Activated naive CD4-positive, alpha-beta T cell treated with anti-CD3 and anti-CD28 coated beads, Interleukin-2, amount 50 U/mL, for 24 hours (primary cell): ENCODE results near the gene DNAJA3.

ENCODE experiments used
- H3K27ac Mint-ChIP-seq: one replicate; pipeline ENCODE4 v1.8.0; 2021; ENCODE audit warnings: mild to moderate bottlenecking, mixed read lengths
- H3K27me3 Mint-ChIP-seq: one replicate; pipeline ENCODE4 v1.8.0; 2021; ENCODE audit warnings: mixed read lengths
- H3K36me3 Mint-ChIP-seq: one replicate; pipeline ENCODE4 v1.8.0; 2021; ENCODE audit warnings: mixed read lengths
- H3K4me1 Mint-ChIP-seq: one replicate; pipeline ENCODE4 v1.8.0; 2021; ENCODE audit warnings: mixed read lengths
- H3K4me3 Mint-ChIP-seq: one replicate; pipeline ENCODE4 v1.8.0; 2021; ENCODE audit warnings: mild to moderate bottlenecking, mixed read lengths
- H3K9me3 Mint-ChIP-seq: one replicate; pipeline ENCODE4 v1.8.0; 2021; ENCODE audit warnings: mixed read lengths

The DNAJA3 gene

GRCh38 chr16:4425378-4426020 lies at the start of gene DNAJA3:
Gene DNAJA3, plus strand, starts transcription at chr16:4425868. Its CDS starts 14 bp downstream, at chr16:4425882.
- H3K27ac Mint-ChIP-seq: peak within 1 kb of the TSS; percentile 99
- H3K9me3 Mint-ChIP-seq: no peaks in the 10 kb centered on the region
- no peaks in the 10 kb centered on the region for H3K27me3 Mint-ChIP-seq
- peaks cover 28% of the 10 kb centered on the region for H3K4me1 Mint-ChIP-seq
- peak within 1 kb of the TSS; percentile 98 for H3K4me3 Mint-ChIP-seq
- peaks cover 15% of the 10 kb centered on the region for H3K36me3 Mint-ChIP-seq

GRCh38 chr16:4376126-4376892 lies 49.4 kb upstream of the DNAJA3 start:
- H3K36me3 Mint-ChIP-seq: no peaks in the 10 kb centered on the region
- no peak overlapping the region for H3K4me3 Mint-ChIP-seq
- no peaks in the 10 kb centered on the region for H3K27me3 Mint-ChIP-seq
- H3K9me3 Mint-ChIP-seq: no peaks in the 10 kb centered on the region
- no peak overlapping the region for H3K27ac Mint-ChIP-seq
- peaks cover 17% of the 10 kb centered on the region for H3K4me1 Mint-ChIP-seq

- Mint-ChIP-seq H3K4me1 (peaks cover 17% of the 10 kb centered on the region), H3K36me3 (no peaks in the 10 kb centered on the region), H3K4me3 (no peak overlapping the region), H3K27ac (no peak overlapping the region), H3K27me3 (no peaks in the 10 kb centered on the region), H3K9me3 (no peaks in the 10 kb centered on the region)
These were observed 48.6 kb upstream of the DNAJA3 start for GRCh38 chr16:4376893-4377572.

- Mint-ChIP-seq H3K27ac (no peak overlapping the region), H3K4me1 (peaks cover 16% of the 10 kb centered on the region), H3K36me3 (no peaks in the 10 kb centered on the region), H3K4me3 (no peak overlapping the region), H3K9me3 (no peaks in the 10 kb centered on the region), H3K27me3 (no peaks in the 10 kb centered on the region)
These were observed 48.0 kb upstream of the DNAJA3 start for GRCh38 chr16:4377573-4378154.

- peaks cover 12% of the 10 kb centered on the region for H3K4me1 Mint-ChIP-seq
- no peaks in the 10 kb centered on the region for H3K36me3 Mint-ChIP-seq
- no peak overlapping the region for H3K4me3 Mint-ChIP-seq
- no peaks in the 10 kb centered on the region for H3K9me3 Mint-ChIP-seq
- no peak overlapping the region for H3K27ac Mint-ChIP-seq
- H3K27me3 Mint-ChIP-seq: no peaks in the 10 kb centered on the region
These were observed 47.5 kb upstream of the DNAJA3 start for GRCh38 chr16:4378161-4378666.

- no peak overlapping the region for H3K27ac Mint-ChIP-seq
- peaks cover 12% of the 10 kb centered on the region for H3K4me1 Mint-ChIP-seq
- H3K9me3 Mint-ChIP-seq: no peaks in the 10 kb centered on the region
- H3K27me3 Mint-ChIP-seq: no peaks in the 10 kb centered on the region
- no peaks in the 10 kb centered on the region for H3K36me3 Mint-ChIP-seq
- no peak overlapping the region for H3K4me3 Mint-ChIP-seq
These were observed 46.5 kb upstream of the DNAJA3 start for GRCh38 chr16:4378999-4379690.

GRCh38 chr16:4380119-4381063 lies 45.3 kb upstream of the DNAJA3 start:
- no peak overlapping the region for H3K4me3 Mint-ChIP-seq
- H3K27me3 Mint-ChIP-seq: no peaks in the 10 kb centered on the region
- H3K4me1 Mint-ChIP-seq: peaks cover 8% of the 10 kb centered on the region
- no peaks in the 10 kb centered on the region for H3K9me3 Mint-ChIP-seq
- no peak overlapping the region for H3K27ac Mint-ChIP-seq
- no peaks in the 10 kb centered on the region for H3K36me3 Mint-ChIP-seq

GRCh38 chr16:4381072-4381934 lies 44.4 kb upstream of the DNAJA3 start:
- Mint-ChIP-seq H3K27ac (no peak overlapping the region), H3K9me3 (no peaks in the 10 kb centered on the region), H3K4me3 (no peak overlapping the region), H3K36me3 (no peaks in the 10 kb centered on the region), H3K4me1 (peaks cover 4% of the 10 kb centered on the region), H3K27me3 (no peaks in the 10 kb centered on the region)

GRCh38 chr16:4381935-4382794 lies 43.5 kb upstream of the DNAJA3 start:
- H3K4me3 Mint-ChIP-seq: no peak overlapping the region
- no peak overlapping the region for H3K27ac Mint-ChIP-seq
- no peaks in the 10 kb centered on the region for H3K9me3 Mint-ChIP-seq
- peaks cover 4% of the 10 kb centered on the region for H3K4me1 Mint-ChIP-seq
- no peaks in the 10 kb centered on the region for H3K27me3 Mint-ChIP-seq
- no peaks in the 10 kb centered on the region for H3K36me3 Mint-ChIP-seq

- Mint-ChIP-seq H3K4me3 (no peak overlapping the region), H3K4me1 (peaks cover 2% of the 10 kb centered on the region), H3K9me3 (no peaks in the 10 kb centered on the region), H3K27ac (peak overlapping the region; percentile 12), H3K36me3 (no peaks in the 10 kb centered on the region), H3K27me3 (no peaks in the 10 kb centered on the region)
These were observed 42.8 kb upstream of the DNAJA3 start for GRCh38 chr16:4382795-4383357.

GRCh38 chr16:4383591-4384444 lies 41.9 kb upstream of the DNAJA3 start:
- Mint-ChIP-seq H3K36me3 (no peaks in the 10 kb centered on the region), H3K27me3 (no peaks in the 10 kb centered on the region), H3K4me3 (no peak overlapping the region), H3K27ac (no peak overlapping the region), H3K4me1 (no peaks in the 10 kb centered on the region), H3K9me3 (no peaks in the 10 kb centered on the region)

GRCh38 chr16:4384509-4384942 lies 41.1 kb upstream of the DNAJA3 start:
- no peaks in the 10 kb centered on the region for H3K36me3 Mint-ChIP-seq
- H3K4me3 Mint-ChIP-seq: no peak overlapping the region
- no peaks in the 10 kb centered on the region for H3K4me1 Mint-ChIP-seq
- H3K27me3 Mint-ChIP-seq: no peaks in the 10 kb centered on the region
- no peaks in the 10 kb centered on the region for H3K9me3 Mint-ChIP-seq
- H3K27ac Mint-ChIP-seq: no peak overlapping the region
